PC-3 (cell line): ENCODE results near the gene CA5A.

Experiments used
- EZH2 ChIP-seq: fragments of 300-600 bp; sonication (generic); IDR thresholded peaks from one replicate; pipeline ENCODE4 v1.6.1; 2017; ENCODE audit warnings: antibody characterized with exemption, mild to moderate bottlenecking, low read length; ENCODE audit not compliant: unreplicated experiment
- EZH2phosphoT487 ChIP-seq: fragments of 300-600 bp; sonication (generic); IDR thresholded peaks from 2 replicates; pipeline ENCODE4 v1.6.1; 2018; ENCODE audit warnings: mild to moderate bottlenecking, antibody characterized with exemption, low read length, borderline replicate concordance
- TF ChIP-seq, protein P1 (sequence below): fragments of 300-600 bp; sonication (generic); conservative IDR thresholded peaks from 2 replicates; pipeline ENCODE4 v1.5.1; 2017; ENCODE audit warnings: antibody characterized with exemption, low read depth, mild to moderate bottlenecking, low read length

DNA sequence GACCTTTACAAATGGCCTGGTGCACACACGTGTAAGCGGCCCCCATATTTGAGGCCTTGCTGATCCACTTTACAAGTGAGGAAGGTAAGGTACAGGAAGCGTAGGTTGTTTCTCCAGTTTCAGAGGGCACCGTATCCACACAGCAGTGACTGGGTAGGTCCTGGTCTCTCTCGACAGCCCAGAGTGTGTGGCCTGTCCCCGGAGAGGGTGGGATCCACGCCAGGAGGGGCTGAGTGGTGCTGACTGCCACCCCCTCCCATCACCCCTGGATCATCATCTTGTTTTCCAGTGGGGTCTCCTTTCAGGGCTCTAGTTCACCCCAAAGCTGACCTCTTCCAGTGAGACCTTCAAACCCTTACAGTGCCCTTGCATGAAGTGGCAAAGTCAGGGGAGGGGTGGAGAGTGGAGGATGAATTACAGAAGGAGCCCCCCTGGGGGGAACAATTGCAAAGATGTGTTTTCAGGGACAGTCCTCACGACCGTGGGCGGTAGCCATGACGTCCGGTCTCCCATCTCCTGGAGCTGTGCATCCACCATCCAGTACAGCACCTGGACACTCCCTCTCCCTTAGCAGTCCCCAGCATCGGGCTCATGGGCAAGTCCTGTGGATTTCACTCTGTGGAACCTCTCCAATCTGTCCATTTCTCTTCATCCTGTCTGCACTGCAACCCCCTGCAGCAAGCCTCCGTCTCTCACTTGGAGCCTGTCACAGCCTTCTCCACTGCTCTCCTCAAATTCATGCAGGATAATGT lies 10.4 kb upstream of the CA5A start:
- TF ChIP-seq, protein P1, sequence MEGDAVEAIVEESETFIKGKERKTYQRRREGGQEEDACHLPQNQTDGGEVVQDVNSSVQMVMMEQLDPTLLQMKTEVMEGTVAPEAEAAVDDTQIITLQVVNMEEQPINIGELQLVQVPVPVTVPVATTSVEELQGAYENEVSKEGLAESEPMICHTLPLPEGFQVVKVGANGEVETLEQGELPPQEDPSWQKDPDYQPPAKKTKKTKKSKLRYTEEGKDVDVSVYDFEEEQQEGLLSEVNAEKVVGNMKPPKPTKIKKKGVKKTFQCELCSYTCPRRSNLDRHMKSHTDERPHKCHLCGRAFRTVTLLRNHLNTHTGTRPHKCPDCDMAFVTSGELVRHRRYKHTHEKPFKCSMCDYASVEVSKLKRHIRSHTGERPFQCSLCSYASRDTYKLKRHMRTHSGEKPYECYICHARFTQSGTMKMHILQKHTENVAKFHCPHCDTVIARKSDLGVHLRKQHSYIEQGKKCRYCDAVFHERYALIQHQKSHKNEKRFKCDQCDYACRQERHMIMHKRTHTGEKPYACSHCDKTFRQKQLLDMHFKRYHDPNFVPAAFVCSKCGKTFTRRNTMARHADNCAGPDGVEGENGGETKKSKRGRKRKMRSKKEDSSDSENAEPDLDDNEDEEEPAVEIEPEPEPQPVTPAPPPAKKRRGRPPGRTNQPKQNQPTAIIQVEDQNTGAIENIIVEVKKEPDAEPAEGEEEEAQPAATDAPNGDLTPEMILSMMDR, result no peak
- TF ChIP-seq EZH2, result no peak
- no peak for TF ChIP-seq EZH2phosphoT487
